GM23338 (cell line): ENCODE results near the gene KRTAP4-12. TPM values are rescaled to one million over a fixed set of nuclear protein-coding genes. Genes with fewer than 3 reads are reported as not detected.
A peak's percentile ranks its signal among the peaks of the same experiment; 100 is the strongest.
"Not testable (repeated sequence)": the region's sequence is repeated elsewhere in the genome, so short reads cannot be mapped to it uniquely, and the experiment has no call there.

Experiments
- ATAC-seq: fragments of 200-7000 bp; cut with Tn5 transposase; 3 replicates; pipeline ENCODE4 v1.9.1; 2020
- DNase-seq: peaks from one replicate; pipeline ENCODE4 v3.0.0-alpha.2; 2015; ENCODE audit warnings: low spot score
- H2AFZ ChIP-seq: fragments of 200-600 bp; sonication (generic); 2 replicates; pipeline ENCODE4 v1.8.0; 2016; ENCODE audit warnings: antibody characterized with exemption, mild to moderate bottlenecking, moderate library complexity
- H3F3A ChIP-seq: fragments of 200-600 bp; sonication (generic); replicated peaks from 2 replicates; pipeline ENCODE4 v1.8.0; 2017; ENCODE audit warnings: antibody characterized with exemption, mixed run types, low read depth
- H3K27ac ChIP-seq: fragments of 200-600 bp; sonication (generic); 2 replicates; pipeline ENCODE4 v1.6.1; 2016; ENCODE audit warnings: low read depth
- H3K27me3 ChIP-seq: fragments of 200-600 bp; sonication (generic); 2 replicates; pipeline ENCODE4 v1.8.0; 2016; ENCODE audit warnings: mild to moderate bottlenecking, mixed run types, moderate library complexity; ENCODE audit not compliant: insufficient read depth
- H3K36me3 ChIP-seq: fragments of 200-600 bp; sonication (generic); 2 replicates; pipeline ENCODE4 v1.8.0; 2016; ENCODE audit warnings: mild to moderate bottlenecking; ENCODE audit not compliant: insufficient read depth
- H3K4me1 ChIP-seq: fragments of 200-600 bp; sonication (generic); 2 replicates; pipeline ENCODE4 v1.8.0; 2016; ENCODE audit warnings: mild to moderate bottlenecking, moderate library complexity; ENCODE audit not compliant: insufficient read depth
- H3K4me2 ChIP-seq: fragments of 200-600 bp; sonication (generic); 2 replicates; pipeline ENCODE4 v1.7.1; 2017; ENCODE audit warnings: mixed run types
- H3K4me3 ChIP-seq: fragments of 200-600 bp; sonication (generic); 2 replicates; pipeline ENCODE4 v1.6.1; 2016; ENCODE audit warnings: mixed run types
- H3K79me2 ChIP-seq: fragments of 200-600 bp; sonication (generic); replicated peaks from 2 replicates; pipeline ENCODE4 v1.8.0; 2017; ENCODE audit warnings: mild to moderate bottlenecking; ENCODE audit not compliant: insufficient read depth
- H3K9me2 ChIP-seq: fragments of 200-600 bp; sonication (generic); 2 replicates; pipeline ENCODE4 v1.8.0; 2017; ENCODE audit not compliant: insufficient read depth
- H4K20me1 ChIP-seq: fragments of 200-600 bp; sonication (generic); replicated peaks from 2 replicates; pipeline ENCODE4 v1.8.0; 2017; ENCODE audit warnings: mild to moderate bottlenecking; ENCODE audit not compliant: insufficient read depth
- H3K27ac Mint-ChIP-seq: 2 replicates; pipeline ENCODE4 v1.8.0; 2020; ENCODE audit warnings: inconsistent platforms, mild to moderate bottlenecking, moderate library complexity, mixed read lengths
- H3K27me3 Mint-ChIP-seq: 3 replicates; pipeline ENCODE4 v1.8.0; 2022; ENCODE audit warnings: low read depth, mild to moderate bottlenecking, moderate library complexity, mixed read lengths, inconsistent platforms; ENCODE audit not compliant: insufficient read depth, poor library complexity
- H3K36me3 Mint-ChIP-seq: 3 replicates; pipeline ENCODE4 v1.8.0; 2021; ENCODE audit warnings: low read depth, mild to moderate bottlenecking, inconsistent platforms, moderate library complexity, mixed read lengths
- H3K4me1 Mint-ChIP-seq: 3 replicates; pipeline ENCODE4 v1.8.0; 2020; ENCODE audit warnings: mild to moderate bottlenecking, inconsistent platforms, mixed read lengths
- H3K4me3 Mint-ChIP-seq: 3 replicates; pipeline ENCODE4 v1.8.0; 2021; ENCODE audit warnings: moderate library complexity, mild to moderate bottlenecking, inconsistent platforms, mixed read lengths
- H3K9me3 Mint-ChIP-seq: 3 replicates; pipeline ENCODE4 v1.8.0; 2020; ENCODE audit warnings: moderate library complexity, mild to moderate bottlenecking, inconsistent platforms, mixed read lengths
- CTCF ChIP-seq, 2 experiments: fragments of 200-600 bp in 1 of 2; sonication (generic) in 1 of 2; conservative IDR thresholded peaks; 2 replicates each; pipeline versions ENCODE4 v1.5.1 to v1.6.1; 2016 to 2017; ENCODE audit warnings: antibody characterized with exemption in 2 of 2, low read depth in 2 of 2, mild to moderate bottlenecking in 2 of 2, moderate library complexity in 1 of 2
- EZH2 ChIP-seq: fragments of 200-600 bp; sonication (generic); IDR thresholded peaks from one replicate; pipeline ENCODE4 v1.8.0; 2017; ENCODE audit warnings: antibody characterized with exemption, mild to moderate bottlenecking, low read depth; ENCODE audit not compliant: unreplicated experiment
- NANOG ChIP-seq: IDR thresholded peaks from 2 replicates; pipeline ENCODE4 v1.6.1; 2016; ENCODE audit warnings: antibody characterized with exemption, borderline replicate concordance
- REST ChIP-seq: IDR thresholded peaks from one replicate; pipeline ENCODE4 v1.6.1; 2018; ENCODE audit warnings: antibody characterized with exemption; ENCODE audit not compliant: unreplicated experiment
- ZNF331 ChIP-seq: fragments of 250-450 bp; sonication (Bioruptor Pico); IDR thresholded peaks from 2 replicates; pipeline ENCODE4 v1.5.0; 2020; ENCODE audit warnings: low read depth, mild to moderate bottlenecking, moderate library complexity
- ZNF462 ChIP-seq: fragments of 250-450 bp; sonication (Bioruptor Pico); IDR thresholded peaks from 2 replicates; pipeline ENCODE4 v1.5.0; 2020; ENCODE audit warnings: mild to moderate bottlenecking, moderate library complexity
- polyA plus RNA-seq: library from polyadenylated mRNA; unstranded; fragments of >200 nt; fragmentation: Nextera tagmentation; extraction: Ambion mirVana; gene quantifications from 2 replicates; pipeline ENCODE4 v1.2.1, GENCODE V29; 2016
- total RNA-seq: library from RNA; depleted of rRNA; stranded (reverse); fragments of >200 nt; shearing (Covaris generic); gene quantifications from 2 replicates; pipeline ENCODE4 v1.2.3, GENCODE V29; 2014

KRTAP4-12 gene
- total and polyA plus RNA-seq, 2 experiments from 2014 or later, result not detected

- Histone ChIP-seq H3K4me3 (no peak within 1 kb of the TSS), H3K27me3 (no peaks in the 10 kb centered on the region), H3K4me2 (no peak within 1 kb of the TSS), H3K27ac (no peak within 1 kb of the TSS), H3K36me3 (no peaks in the 10 kb centered on the region), H4K20me1 (no peaks in the 10 kb centered on the region), H2AFZ (no peak within 1 kb of the TSS), H3K79me2 (no peaks in the 10 kb centered on the region), H3K4me1 (peaks cover 14% of the 10 kb centered on the region), H3F3A (no peaks in the 10 kb centered on the region), H3K9me2 (no peaks in the 10 kb centered on the region)
- H3K36me3 Mint-ChIP-seq, result no peaks in the 10 kb centered on the region
- H3K9me3 Mint-ChIP-seq, result no peaks in the 10 kb centered on the region; the same call in 1 of the 3 replicates
- DNase-seq (peak; percentile 3), ATAC-seq (no peak)
- peaks cover 34% of the 10 kb centered on the region for H3K4me1 Mint-ChIP-seq
- H3K27me3 Mint-ChIP-seq, result peaks cover 4% of the 10 kb centered on the region
- TF ChIP-seq EZH2 (no peak), REST (no peak), CTCF (conservative IDR thresholded peaks at IDR 0.05; ENCODE audit: low read depth in 2 of 2) (no peak), ZNF462 (CRISPR knock-in tag) (no peak), ZNF331 (no peak), NANOG (no peak)
- H3K4me3 Mint-ChIP-seq, result no peak within 1 kb of the TSS
- no peak within 1 kb of the TSS for H3K27ac Mint-ChIP-seq
Measured at GRCh38 chr17:41101586-41102259, 22.3 kb downstream of the KRTAP4-12 start, which contains the start of gene KRTAP4-16. TSS of gene KRTAP4-16 (minus strand) at chr17:41102209. CDS start at chr17:41102209, 0 bp downstream.

- not testable (repeated sequence) for H3K36me3 Mint-ChIP-seq, ATAC-seq, H3K9me2 ChIP-seq, H4K20me1 ChIP-seq, H3K9me3 Mint-ChIP-seq, H3K27ac Mint-ChIP-seq, H3K4me3 Mint-ChIP-seq, DNase-seq, H3K27ac ChIP-seq, H3K27me3 Mint-ChIP-seq, H3K36me3 ChIP-seq, H3K27me3 ChIP-seq, H3K4me3 ChIP-seq, H3F3A ChIP-seq, H3K79me2 ChIP-seq, H3K4me1 ChIP-seq, H2AFZ ChIP-seq, H3K4me2 ChIP-seq
- peaks cover 32% of the 10 kb centered on the region for H3K4me1 Mint-ChIP-seq
Measured at GRCh38 chr17:41099682-41100480, 24.1 kb downstream of the KRTAP4-12 start.
